ENCODE measurements around the gene MISP. TPM values are rescaled to one million over a fixed set of nuclear protein-coding genes. Genes with fewer than 3 reads are reported as not detected.
A peak's percentile ranks its signal among the peaks of the same experiment; 100 is the strongest.
"Not testable (repeated sequence)": the region's sequence is repeated elsewhere in the genome, so short reads cannot be mapped to it uniquely, and the experiment has no call there.

Gene MISP
- total RNA-seq, 1 donor: 0.09 TPM

DNA sequence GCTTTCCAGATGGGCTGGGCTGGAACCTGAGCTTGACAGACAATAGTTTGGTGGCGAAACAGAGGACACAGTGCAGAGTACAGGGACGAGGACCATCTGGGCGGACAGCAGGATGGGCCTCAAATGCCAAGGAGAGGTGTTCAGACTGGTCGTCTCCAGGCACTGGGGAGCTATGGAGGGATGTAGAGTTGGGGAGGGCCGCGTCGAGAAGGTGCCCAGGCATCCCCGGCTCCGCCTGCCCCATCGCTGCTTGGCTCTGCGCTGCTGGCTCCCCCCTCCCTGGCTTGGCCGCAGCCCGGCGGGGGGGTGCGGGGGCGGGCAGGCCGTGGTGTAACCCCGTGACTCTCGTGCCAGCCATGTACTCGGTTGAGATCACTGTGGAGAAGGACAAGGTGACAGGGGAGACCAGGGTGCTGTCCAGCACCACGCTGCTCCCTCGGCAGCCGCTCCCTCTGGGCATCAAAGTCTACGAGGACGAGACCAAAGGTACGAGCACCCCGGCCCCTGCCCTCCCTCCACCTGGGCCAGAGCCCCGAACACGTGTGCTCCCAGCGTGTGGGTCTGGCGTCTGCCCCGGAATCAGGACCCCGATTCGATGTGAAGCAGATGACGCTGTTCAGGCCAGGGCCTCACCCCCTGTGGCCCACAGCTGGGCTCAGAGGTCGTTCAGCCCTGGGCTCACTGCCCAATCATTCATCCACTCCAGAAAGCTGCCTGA, 10.8 kb upstream of the MISP start:
- TF ChIP-seq, protein P1, sequence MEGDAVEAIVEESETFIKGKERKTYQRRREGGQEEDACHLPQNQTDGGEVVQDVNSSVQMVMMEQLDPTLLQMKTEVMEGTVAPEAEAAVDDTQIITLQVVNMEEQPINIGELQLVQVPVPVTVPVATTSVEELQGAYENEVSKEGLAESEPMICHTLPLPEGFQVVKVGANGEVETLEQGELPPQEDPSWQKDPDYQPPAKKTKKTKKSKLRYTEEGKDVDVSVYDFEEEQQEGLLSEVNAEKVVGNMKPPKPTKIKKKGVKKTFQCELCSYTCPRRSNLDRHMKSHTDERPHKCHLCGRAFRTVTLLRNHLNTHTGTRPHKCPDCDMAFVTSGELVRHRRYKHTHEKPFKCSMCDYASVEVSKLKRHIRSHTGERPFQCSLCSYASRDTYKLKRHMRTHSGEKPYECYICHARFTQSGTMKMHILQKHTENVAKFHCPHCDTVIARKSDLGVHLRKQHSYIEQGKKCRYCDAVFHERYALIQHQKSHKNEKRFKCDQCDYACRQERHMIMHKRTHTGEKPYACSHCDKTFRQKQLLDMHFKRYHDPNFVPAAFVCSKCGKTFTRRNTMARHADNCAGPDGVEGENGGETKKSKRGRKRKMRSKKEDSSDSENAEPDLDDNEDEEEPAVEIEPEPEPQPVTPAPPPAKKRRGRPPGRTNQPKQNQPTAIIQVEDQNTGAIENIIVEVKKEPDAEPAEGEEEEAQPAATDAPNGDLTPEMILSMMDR (IDR thresholded peaks at IDR 0.05; ENCODE audit: insufficient read depth, low read length): no peak
- DNase-seq (ENCODE audit: low read depth): no peak
- no peak overlapping the region for H3K4me3 ChIP-seq (ENCODE audit: low read depth, low read length)

DNA sequence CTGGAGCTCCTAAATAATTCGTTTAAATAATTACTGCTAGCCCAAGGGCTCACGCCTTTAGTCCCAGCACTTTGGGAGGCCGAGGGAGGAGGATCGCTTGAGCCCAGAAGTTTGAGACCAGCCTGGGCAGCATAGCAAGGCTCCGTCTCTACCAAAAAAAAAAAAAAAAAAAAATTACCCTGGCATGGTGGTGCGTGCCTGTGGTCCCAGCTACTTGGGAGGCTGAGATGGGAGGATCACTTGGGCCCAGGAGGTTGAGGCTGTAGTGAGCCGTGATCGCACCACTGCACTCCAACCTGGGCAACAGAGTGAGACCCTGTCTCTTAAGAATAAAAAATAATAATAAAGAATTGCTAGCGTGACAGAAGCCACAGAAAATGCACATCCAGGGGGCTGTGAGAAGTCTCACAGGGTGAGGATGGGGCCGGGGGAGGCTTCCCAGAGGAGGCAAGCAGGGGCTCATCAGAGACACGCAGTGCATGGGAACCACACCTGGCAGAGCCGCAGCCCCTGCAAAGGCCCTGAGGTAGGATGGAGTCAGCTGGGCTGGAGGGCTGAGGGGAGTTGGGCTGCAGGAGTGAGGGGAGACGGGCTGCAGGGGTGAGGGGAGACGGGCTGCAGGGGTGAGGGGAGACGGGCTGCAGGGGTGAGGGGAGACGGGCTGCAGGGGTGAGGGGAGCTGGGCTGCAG, 10.0 kb upstream of the MISP start:
- not testable (repeated sequence) for H3K4me3 ChIP-seq (ENCODE audit: low read depth, low read length); DNase-seq (ENCODE audit: low read depth)

DNA sequence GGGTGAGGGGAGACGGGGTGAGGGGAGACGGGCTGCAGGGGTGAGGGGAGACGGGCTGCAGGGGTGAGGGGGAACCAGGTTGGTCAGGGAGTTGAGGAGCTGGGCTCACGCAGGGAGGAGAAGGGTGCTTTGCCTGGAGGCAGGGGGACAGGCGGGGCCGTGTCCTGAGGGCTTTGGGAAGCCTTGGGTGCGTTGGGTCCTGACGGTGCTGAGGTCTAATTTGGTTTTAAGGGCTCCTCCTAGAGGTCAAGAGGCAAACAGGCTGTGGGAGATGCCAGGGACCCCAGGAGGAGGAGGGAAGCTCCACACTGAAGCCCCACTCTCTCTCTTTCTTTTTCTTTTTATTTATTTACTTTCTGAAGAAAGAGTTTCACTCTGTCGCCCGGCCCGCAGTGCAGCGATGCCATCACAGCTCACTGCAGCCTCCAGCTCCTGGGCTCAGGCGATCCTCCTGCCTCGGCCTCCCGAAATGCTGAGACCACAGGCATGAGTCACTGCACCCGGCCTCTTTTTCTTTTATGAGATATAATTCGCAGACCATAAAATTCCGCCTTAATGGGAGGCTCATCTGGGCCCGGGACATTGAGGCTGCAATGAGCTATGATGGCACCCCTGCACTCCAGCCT, 9.3 kb upstream of the MISP start:
- DNase-seq (ENCODE audit: low read depth): no peak
- H3K4me3 ChIP-seq (ENCODE audit: low read depth, low read length): no peak overlapping the region
- TF ChIP-seq, protein P1 (IDR thresholded peaks at IDR 0.05; ENCODE audit: insufficient read depth, low read length): no peak

DNA sequence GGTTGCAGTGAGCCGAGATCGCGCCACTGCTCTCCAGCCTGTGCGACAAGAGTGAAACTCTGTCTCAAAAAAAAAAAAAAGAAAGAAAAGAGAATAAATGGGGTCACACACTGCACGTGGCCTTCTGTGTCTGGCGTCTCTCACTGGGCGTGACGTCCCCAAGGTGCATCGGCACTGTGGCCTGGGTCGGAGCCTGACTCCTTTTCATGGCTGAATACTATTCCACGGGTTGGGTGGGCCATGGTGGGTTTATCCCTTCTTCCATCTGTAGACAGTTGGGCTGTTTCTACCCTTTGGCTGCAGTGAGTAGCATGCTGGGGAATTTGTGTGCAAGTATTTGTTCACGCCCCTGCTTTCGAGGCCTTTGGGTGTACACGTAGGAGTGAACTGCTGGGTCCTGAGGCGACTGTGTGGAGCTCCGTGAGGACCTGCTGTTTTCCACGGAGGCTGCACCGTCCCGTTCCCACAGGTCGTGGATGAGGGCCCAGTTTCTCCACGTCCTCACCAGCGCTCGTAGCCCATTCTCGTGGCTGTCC, 8.3 kb upstream of the MISP start:
- H3K4me3 ChIP-seq (ENCODE audit: low read depth, low read length): no peak overlapping the region
- TF ChIP-seq, protein P1 (IDR thresholded peaks at IDR 0.05; ENCODE audit: insufficient read depth, low read length): no peak

DNA sequence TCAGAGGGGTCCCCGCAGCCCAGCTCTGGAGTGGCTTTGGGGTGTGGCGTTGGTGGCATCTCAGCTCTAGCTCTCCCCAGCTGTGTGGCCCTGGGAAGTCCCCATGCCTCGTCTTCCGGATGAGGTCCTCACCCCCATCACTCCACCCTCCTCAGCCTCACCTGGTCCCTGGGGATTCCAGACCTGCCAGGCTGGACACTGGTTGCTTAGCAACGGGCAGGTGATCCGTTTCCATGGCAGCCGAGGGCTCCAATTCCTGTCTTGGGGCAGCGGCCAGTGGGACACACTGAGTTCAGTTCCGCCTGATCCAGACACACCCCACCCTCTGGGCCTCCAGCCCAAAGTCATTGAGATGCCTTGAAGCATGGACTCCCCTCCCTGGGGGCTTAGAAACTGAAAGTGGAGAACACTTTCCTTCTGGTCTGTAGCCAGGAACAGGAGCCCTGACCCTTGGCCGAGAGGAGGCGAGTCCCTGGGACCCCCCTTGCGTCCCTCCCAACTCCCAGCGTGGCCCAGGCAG, 7.7 kb upstream of the MISP start:
- TF ChIP-seq, protein P1 (IDR thresholded peaks at IDR 0.05; ENCODE audit: insufficient read depth, low read length): no peak
- peak; percentile 59 for DNase-seq (ENCODE audit: low read depth)
- H3K4me3 ChIP-seq (ENCODE audit: low read depth, low read length): no peak overlapping the region

More for the DNA sequence above, 8.3 kb upstream of the MISP start:
- DNase-seq (ENCODE audit: low read depth): no peak

DNA sequence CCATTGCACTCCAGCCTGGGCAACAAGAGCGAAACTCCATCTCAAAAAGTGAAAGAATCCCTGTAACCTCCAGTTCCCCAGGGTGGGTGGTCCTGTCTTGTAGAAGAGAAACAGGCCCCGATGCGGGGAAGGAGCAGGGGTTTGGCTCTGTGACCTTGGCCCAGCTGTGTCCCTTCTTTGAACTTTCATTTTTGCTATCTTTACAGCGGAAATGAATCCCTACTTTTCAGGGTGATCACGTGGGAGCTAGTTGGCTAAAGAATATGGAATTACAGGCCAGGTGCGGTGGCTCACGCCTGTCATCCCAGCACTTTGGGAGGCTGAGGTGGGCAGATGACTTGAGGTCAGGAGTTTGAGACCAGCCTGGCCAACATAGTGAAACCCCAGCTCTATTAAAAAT, 5.8 kb upstream of the MISP start:
- H3K4me3 ChIP-seq (ENCODE audit: low read depth, low read length): not testable (repeated sequence)
- DNase-seq (ENCODE audit: low read depth): peak; percentile 26

DNA sequence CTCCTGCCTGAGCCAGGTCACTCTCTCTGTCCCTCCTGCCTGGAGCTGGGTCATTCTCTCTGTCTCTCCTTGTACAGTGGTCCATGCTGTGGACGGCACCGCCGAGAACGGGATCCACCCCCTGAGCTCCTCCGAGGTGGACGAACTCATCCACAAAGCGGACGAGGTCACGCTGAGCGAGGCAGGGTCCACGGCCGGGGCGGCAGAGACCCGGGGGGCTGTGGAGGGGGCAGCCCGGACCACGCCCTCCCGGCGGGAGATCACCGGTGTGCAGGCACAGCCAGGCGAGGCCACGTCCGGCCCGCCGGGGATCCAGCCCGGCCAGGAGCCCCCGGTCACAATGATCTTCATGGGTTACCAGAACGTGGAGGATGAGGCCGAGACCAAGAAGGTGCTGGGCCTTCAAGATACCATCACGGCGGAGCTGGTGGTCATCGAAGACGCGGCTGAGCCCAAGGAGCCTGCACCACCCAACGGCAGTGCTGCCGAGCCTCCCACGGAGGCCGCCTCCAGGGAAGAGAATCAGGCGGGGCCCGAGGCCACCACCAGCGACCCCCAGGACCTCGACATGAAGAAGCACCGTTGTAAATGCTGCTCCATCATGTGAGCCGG, 4.6 kb upstream of the MISP start:
- H3K4me3 ChIP-seq (ENCODE audit: low read depth, low read length): no peak overlapping the region
- no peak for DNase-seq (ENCODE audit: low read depth)
- TF ChIP-seq, protein P1 (IDR thresholded peaks at IDR 0.05; ENCODE audit: insufficient read depth, low read length): no peak
